C4-2B (cell line): ENCODE data around the gene ARHGAP26.

ENCODE experiments used
- CTCF ChIP-seq: fragments of 450-650 bp; conservative IDR thresholded peaks from 2 replicates; pipeline ENCODE4 v1.5.1; 2017; ENCODE audit warnings: mild to moderate bottlenecking
- ZFX ChIP-seq: fragments of 450-650 bp; IDR thresholded peaks from 2 replicates; pipeline ENCODE4 v1.6.1; 2017

- no peak for TF ChIP-seq CTCF
- no peak for TF ChIP-seq ZFX
Observed at GRCh38 chr5:143179126-143179740, 409.1 kb downstream of the ARHGAP26 start.
